A172 (cell line): ENCODE measurements around the gene CDHR2. TPM values are rescaled to one million over a fixed set of nuclear protein-coding genes. Genes with fewer than 3 reads are reported as not detected.
"Not testable (repeated sequence)": the region's sequence is repeated elsewhere in the genome, so short reads cannot be mapped to it uniquely, and the experiment has no call there.

Experiments
- DNase-seq: peaks from one replicate; pipeline ENCODE4 v3.0.0-alpha.2; 2015; ENCODE audit warnings: low spot score
- total RNA-seq: library from RNA; depleted of rRNA; stranded (reverse); fragments of >200 nt; shearing (Covaris generic); gene quantifications from 2 replicates; pipeline ENCODE4 v1.2.3, GENCODE V29; 2014

The CDHR2 gene
- total RNA-seq, 1 experiment from 2014 or later = not detected

DNA sequence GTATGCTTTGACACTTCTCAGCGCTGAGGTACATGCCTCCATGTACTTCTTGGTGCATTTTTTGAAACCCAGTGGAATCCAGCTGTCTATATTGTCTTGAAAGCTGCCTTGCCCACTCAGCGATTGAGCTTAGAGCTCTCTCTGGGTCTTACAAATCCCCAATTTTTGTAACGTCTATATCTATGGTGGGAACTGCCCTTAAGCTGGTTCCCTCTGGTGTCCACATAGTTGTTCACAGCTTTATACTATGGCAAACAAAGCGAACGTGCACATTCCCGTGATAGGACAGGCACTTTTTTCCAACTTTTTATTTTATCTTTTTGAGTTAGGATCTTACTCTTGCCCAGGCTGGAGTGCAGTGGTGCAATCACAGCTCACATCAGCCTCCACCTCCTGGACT lies 20.9 kb downstream of the CDHR2 start:
- DNase-seq = no peak

DNA sequence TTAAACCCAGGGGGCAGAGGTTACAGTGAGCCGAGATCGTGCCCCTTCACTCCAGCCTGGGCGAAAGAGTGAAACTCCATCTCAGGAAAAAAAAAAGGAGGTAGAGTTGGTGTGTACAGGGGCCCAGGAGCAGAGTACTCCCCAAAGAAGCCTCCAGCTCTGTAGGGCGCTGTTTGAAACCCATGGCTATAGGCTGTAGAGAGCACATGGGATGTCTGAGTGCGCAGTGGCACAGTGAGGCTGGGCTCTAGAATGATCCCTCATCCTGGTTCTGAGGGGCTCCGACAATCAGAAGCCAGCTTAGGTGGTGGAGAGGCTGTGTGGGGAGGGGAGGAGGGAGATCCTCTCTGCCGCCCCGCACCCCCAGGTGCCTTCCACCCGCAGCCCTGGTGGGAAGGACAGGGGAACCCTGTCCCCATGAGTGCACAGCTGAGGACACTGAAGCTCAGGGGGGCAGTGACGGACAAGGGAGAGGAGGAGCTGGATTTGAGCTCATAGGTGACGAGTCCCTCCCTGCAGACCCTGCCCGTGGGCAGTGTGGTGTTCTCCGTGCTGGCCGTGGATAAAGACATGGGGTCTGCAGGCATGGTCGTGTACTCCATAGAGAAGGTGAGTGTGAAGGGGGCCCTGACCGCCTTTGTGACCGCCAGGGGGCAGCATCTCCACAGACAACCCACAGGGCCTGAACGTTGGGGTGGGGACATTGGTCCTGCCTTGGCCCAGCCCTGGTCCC lies 24.6 kb downstream of the CDHR2 start:
- DNase-seq = peak; percentile 40

GRCh38 chr5:176574297-176574591 lies 25.1 kb downstream of the CDHR2 start:
- no peak for DNase-seq

- no peak for DNase-seq
Measured at GRCh38 chr5:176575066-176575465, 25.9 kb downstream of the CDHR2 start.

- no peak for DNase-seq
Measured at GRCh38 chr5:176575488-176576422, 26.6 kb downstream of the CDHR2 start.

DNA sequence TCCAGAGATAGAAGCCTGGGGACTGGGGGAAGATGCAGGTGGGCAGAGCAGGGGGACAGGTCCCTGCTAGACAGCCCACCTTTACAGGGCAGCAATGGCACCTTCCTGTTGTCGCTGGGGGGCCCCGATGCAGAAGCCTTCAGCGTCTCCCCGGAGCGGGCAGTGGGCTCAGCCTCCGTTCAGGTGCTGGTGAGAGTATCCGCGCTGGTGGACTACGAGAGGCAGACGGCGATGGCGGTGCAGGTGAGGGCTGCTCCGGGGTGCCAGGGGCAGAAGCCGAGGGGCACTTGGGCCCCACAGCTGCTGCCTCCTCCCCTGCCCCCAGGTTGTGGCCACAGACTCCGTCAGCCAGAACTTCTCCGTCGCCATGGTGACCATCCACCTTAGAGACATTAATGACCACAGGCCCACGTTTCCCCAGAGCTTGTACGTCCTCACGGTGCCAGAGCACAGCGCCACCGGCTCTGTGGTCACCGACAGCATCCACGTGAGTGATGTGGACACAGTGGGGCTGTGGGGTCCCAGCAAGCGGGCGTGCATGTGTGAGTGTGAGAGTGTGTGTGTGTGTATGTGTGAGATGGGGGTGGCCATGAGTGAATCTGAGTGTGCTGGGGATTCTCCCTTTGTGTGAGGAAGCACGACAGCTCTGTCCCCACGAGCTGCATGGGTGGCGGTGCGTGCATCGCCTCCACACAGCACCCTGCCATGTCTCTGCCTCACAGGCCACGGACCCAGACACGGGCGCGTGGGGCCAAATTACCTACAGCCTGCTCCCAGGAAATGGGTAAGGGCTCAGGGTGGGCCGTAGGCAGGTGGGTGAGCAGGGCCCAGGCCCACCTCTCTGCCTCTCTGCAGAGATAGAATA lies 28.4 kb downstream of the CDHR2 start:
- no peak for DNase-seq

GRCh38 chr5:176578391-176578808 lies 29.3 kb downstream of the CDHR2 start:
- DNase-seq = peak; percentile 26

- DNase-seq = no peak
Measured at GRCh38 chr5:176579323-176579722, 30.2 kb downstream of the CDHR2 start.

GRCh38 chr5:176581361-176581760 lies 32.2 kb downstream of the CDHR2 start:
- no peak for DNase-seq

GRCh38 chr5:176583076-176583475 lies 33.9 kb downstream of the CDHR2 start:
- no peak for DNase-seq

DNA sequence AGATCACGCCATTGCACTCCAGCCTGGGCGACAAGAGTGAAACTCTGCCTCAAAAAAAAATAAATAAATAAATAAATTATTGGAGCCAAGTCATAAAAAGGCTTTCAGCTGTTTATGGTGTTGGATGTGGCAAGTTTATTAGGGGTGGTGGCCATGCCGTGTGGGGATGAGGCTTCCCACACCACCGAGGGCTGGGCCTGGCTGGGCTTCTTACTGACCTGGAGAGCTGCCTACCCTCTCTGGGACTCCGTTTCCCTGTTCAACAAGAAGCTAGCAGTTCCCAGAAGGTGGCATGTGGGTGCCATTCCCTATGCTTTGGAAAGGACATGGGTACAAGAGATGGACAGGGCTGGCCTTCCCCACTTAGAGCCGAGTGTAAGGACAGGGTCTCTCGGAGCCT lies 38.3 kb downstream of the CDHR2 start:
- DNase-seq = no peak

GRCh38 chr5:176588297-176588696 lies 39.2 kb downstream of the CDHR2 start:
- no peak for DNase-seq

- no peak for DNase-seq
Measured at GRCh38 chr5:176589039-176589769, 40.1 kb downstream of the CDHR2 start.

DNA sequence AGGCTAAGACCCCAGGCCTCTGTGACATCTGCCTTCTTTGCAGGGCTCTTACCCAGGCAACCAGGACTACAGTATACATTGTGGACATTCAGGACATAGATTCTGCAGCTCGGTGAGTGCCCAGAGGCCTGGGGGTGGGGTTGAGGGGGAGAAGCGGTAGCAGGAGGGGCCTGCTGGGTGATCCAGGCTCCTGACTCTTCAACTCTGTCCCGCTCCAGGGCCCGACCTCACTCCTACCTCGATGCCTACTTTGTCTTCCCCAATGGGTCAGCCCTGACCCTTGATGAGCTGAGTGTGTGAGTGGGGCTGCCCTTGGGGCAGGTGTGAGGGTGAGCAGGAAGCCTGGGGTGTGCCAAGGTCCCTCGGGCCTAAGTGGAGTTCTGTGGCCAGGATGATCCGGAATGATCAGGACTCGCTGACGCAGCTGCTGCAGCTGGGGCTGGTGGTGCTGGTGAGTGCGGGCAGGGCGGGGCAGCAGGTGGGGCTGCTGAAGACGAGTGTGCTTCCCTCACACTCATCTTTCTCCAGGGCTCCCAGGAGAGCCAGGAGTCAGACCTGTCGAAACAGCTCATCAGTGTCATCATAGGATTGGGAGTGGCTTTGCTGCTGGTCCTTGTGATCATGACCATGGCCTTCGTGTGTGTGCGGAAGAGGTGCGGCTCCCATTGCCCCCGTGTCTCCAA lies 41.0 kb downstream of the CDHR2 start:
- DNase-seq = no peak

GRCh38 chr5:176591667-176592066 lies 42.5 kb downstream of the CDHR2 start:
- not testable (repeated sequence) for DNase-seq

DNA sequence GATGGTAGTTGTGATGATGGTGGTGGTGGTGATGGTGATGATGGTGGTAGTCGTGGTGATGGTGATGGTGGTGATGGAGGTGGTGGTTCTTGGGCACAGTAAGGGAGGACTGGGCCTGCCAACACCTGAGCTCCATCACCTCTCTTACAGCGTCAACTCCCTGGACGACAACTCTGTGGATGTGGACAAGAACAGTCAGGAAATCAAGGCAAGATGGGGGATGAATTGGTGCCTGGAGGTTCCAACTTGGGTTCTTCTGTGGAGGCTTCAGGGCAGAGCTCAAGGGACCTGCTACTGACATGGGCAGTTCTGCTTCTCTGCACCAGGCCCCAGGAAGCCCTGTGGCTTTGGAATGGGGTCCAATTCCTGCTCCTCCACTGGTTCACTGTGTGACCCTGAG lies 43.4 kb downstream of the CDHR2 start:
- no peak for DNase-seq

DNA sequence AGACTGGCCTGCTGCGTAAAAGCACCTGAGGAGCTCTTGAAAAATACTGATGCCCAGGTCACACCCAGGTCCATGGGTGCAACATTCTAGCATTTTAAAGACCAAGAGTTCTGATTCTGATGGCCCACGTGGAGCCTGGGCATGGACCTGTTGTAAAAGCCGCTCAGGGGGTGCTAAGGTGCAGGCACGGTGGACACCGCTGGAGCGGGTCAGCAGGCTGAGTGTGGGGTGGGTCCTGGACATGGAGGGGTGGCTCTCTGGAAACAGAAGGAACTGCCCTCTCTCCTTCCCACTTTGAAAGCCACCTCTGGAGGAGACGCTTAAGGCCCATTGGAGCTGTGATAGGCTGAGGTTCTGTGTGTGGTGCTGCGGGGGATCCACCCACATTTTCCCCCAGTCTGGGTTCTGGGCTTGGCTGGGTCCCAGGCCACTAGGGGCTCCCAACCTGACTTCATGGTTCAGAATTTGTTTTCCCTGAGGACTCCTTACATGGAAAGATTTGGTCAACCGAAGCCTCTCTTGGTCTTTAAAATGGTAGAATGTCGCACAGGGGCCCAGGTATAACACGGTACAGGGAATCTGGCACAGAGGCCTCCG lies 44.2 kb downstream of the CDHR2 start:
- DNase-seq = no peak

- no peak for DNase-seq
Measured at GRCh38 chr5:176594554-176594953, 45.4 kb downstream of the CDHR2 start.

GRCh38 chr5:176595386-176595943 lies 46.3 kb downstream of the CDHR2 start:
- no peak for DNase-seq

- DNase-seq = no peak
Measured at GRCh38 chr5:176596069-176596644, 47.0 kb downstream of the CDHR2 start.
